Lung (tissue), 12 donors: ENCODE measurements around the gene CCDC157. TPM values are rescaled to one million over a fixed set of nuclear protein-coding genes. Genes with fewer than 3 reads are reported as not detected.
"Not testable (repeated sequence)": the region's sequence is repeated elsewhere in the genome, so short reads cannot be mapped to it uniquely, and the experiment has no call there.

Experiments
- ATAC-seq: fragments of 200-7000 bp; cut with Tn5 transposase; one replicate; pipeline ENCODE4 v1.9.1; 2020; ENCODE audit warnings: moderate number of reproducible peaks; ENCODE audit not compliant: insufficient read depth, low FRiP score
- DNase-seq, 3 donors: peaks; one replicate each; pipeline ENCODE4 v3.0.0-alpha.2; 2013 to 2017
- H3K27ac ChIP-seq, 2 donors: one replicate each; pipeline ENCODE4 v1.5.1; 2013; ENCODE audit warnings: mild to moderate bottlenecking in 2 of 2, moderate library complexity in 2 of 2, control low read depth in 1 of 2, inconsistent platforms in 1 of 2, low read depth in 1 of 2, low read length in 1 of 2
- H3K27me3 ChIP-seq, 3 donors: one replicate each; pipeline ENCODE4 v1.5.1; 2013; ENCODE audit warnings: low read length in 2 of 3; ENCODE audit not compliant: control insufficient read depth in 3 of 3, insufficient read depth in 3 of 3
- H3K36me3 ChIP-seq, 4 donors: one replicate each; pipeline ENCODE4 v1.5.1; 2013; ENCODE audit warnings: low read length in 4 of 4, mild to moderate bottlenecking in 1 of 4, moderate library complexity in 1 of 4; ENCODE audit not compliant: control insufficient read depth in 4 of 4, insufficient read depth in 4 of 4
- H3K4me1 ChIP-seq, 5 donors: one replicate each; pipeline ENCODE4 v1.5.1; 2013; ENCODE audit warnings: low read length in 5 of 5, mild to moderate bottlenecking in 2 of 5, moderate library complexity in 1 of 5; ENCODE audit not compliant: control insufficient read depth in 5 of 5, insufficient read depth in 5 of 5
- H3K4me3 ChIP-seq: one replicate; pipeline ENCODE4 v1.5.1; 2013; ENCODE audit warnings: mild to moderate bottlenecking, control low read depth, moderate library complexity
- H3K9ac ChIP-seq, 2 donors: one replicate each; pipeline ENCODE4 v1.5.1; 2013; ENCODE audit warnings: low read length in 2 of 2, control low read depth in 1 of 2; ENCODE audit not compliant: insufficient read depth in 1 of 2
- H3K9me3 ChIP-seq, 4 donors: one replicate each; pipeline ENCODE4 v1.5.1; 2013; ENCODE audit warnings: low read length in 3 of 4, mild to moderate bottlenecking in 1 of 4, moderate library complexity in 1 of 4; ENCODE audit not compliant: control insufficient read depth in 4 of 4, insufficient read depth in 3 of 4
- WGBS, 2 donors: extraction: QIAGEN DNeasy Blood & Tissue Kit; methylation state at CpG; one replicate each; pipeline ENCODE4 v1.1.7; 2013; 5-methylcytosine and 5-hydroxymethylcytosine counted together
- polyA plus RNA-seq, 2 donors: library from polyadenylated mRNA; stranded (reverse); fragments of 200-250 nt; gene quantifications; one replicate each; pipeline ENCODE4 v1.2.1, GENCODE V29; 2013
- total RNA-seq, 2 donors: library from RNA; depleted of rRNA in 1 of 2; stranded (reverse); fragments of >200 nt in 1 of 2; gene quantifications; one replicate each; pipeline ENCODE4 v1.2.1, GENCODE V29; 2014 to 2021
- TF ChIP-seq, protein P1 (sequence below): IDR thresholded peaks from 2 replicates; pipeline ENCODE4 v1.5.1; 2012; ENCODE audit warnings: mild to moderate bottlenecking; ENCODE audit errors: control extremely low read depth, extremely low read depth
- donor health status: control.
- donor health status: control.
- donor health status: Bipolar disorder and iron deficiency.
- donor health status: healthy.
- donor health status: DM: yes; HTN: yes; CAD: no.

The CCDC157 gene
- total and polyA plus RNA-seq, 4 donors, result 4.1 to 11.9 (median 8.5) TPM

DNA sequence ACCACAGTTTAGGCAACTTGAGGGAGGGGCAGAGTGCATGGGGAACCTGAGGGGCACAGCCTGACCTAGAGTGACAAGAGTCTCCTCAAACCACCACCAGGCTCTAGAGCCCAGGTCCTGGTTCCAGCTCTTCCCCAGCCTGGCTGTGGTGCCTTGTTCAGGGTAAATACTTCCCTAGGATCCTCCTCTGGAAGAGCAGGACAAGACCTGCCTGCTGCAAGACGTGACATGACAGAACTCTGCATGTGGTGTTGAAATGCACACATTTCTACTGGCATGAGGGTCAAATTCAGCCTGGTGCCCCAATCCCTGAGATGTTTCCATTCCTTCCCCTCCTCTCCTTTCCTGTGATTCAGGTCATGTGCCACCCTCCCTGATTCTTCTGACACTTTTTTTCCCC, 43.4 kb downstream of the CCDC157 start:
- Histone ChIP-seq H3K4me1 (peaks cover 0 to 17% (median 2%) of the 10 kb centered on the region in 5 donors), H3K9me3 (no peaks in the 10 kb centered on the region), H3K9ac (no peak overlapping the region), H3K27me3 (peaks cover 0 to 3% (median 0%) of the 10 kb centered on the region in 3 donors), H3K4me3 (no peak overlapping the region), H3K36me3 (no peaks in the 10 kb centered on the region), H3K27ac (no peak overlapping the region)
- ATAC-seq (no peak), DNase-seq (no peak)
- 50 to 68% methylated on average over 1 of the region's 1 CpG for WGBS, 2 donors
- TF ChIP-seq, protein P1, sequence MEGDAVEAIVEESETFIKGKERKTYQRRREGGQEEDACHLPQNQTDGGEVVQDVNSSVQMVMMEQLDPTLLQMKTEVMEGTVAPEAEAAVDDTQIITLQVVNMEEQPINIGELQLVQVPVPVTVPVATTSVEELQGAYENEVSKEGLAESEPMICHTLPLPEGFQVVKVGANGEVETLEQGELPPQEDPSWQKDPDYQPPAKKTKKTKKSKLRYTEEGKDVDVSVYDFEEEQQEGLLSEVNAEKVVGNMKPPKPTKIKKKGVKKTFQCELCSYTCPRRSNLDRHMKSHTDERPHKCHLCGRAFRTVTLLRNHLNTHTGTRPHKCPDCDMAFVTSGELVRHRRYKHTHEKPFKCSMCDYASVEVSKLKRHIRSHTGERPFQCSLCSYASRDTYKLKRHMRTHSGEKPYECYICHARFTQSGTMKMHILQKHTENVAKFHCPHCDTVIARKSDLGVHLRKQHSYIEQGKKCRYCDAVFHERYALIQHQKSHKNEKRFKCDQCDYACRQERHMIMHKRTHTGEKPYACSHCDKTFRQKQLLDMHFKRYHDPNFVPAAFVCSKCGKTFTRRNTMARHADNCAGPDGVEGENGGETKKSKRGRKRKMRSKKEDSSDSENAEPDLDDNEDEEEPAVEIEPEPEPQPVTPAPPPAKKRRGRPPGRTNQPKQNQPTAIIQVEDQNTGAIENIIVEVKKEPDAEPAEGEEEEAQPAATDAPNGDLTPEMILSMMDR, result no peak

DNA sequence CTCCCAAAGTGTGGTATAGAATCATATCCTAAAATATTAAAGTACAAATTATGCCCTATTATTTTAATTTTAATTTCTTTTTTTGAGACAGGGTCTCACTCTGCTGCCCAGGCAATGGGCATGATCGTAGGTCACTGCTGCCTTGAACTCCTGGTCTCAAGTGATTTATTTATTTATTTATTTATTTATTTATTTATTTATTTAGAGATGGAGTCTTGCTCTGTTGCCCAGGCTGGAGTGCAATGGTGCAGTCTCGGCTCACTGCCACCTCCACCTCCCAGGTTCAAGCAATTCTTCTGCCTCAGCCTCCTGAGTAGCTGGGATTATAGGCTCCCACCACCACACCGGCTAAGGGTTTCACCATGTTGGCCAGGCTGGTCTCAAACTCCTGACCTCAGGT, 44.2 kb downstream of the CCDC157 start:
- not testable (repeated sequence) for H3K4me3 ChIP-seq, H3K9me3 ChIP-seq, H3K27me3 ChIP-seq, H3K9ac ChIP-seq, H3K36me3 ChIP-seq, ATAC-seq, H3K27ac ChIP-seq, DNase-seq
- peaks cover 0 to 17% (median 2%) of the 10 kb centered on the region in 5 donors for H3K4me1 ChIP-seq
- 95 to 96% methylated on average over 3 of the region's 3 CpGs for WGBS, 2 donors

DNA sequence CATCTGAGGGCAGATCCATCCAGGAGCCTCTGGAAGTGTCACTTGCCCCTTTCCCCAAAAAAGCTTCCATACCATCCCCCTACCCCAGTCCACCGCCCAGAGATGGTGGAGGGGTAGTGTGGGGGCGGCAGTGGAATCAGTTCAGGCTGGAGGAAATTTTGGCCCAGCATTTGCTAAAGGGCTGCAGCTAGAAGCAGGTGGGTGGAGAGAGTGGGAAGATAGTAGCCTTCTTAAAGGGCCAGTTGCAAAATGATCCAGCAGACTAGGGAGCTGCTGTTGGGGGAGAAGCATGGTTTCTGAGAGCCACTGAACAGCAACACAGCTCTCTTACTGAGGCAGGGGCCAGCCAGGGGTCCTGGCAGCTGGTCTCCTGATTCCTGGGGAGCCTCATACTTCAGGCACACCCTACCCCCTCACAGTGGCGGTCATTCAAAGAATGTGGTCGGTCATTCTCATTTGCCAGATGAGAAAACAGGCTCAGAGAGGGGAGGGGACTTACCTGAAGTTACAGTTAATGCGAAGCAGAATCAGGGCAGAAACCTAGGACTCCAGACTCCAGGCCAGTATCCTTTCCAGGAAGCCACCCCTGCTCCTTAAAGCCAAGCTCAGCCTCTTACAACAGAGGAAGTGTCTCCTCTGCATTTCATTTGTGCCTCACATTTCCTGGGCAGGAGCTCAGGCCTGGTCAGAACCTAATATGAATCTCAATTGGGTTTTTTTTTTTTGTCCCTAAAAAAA, 45.4 kb downstream of the CCDC157 start:
- H3K4me1 ChIP-seq, result peaks cover 0 to 13% (median 0%) of the 10 kb centered on the region in 5 donors
- no peak for ATAC-seq
- H3K9ac ChIP-seq, result no peak overlapping the region
- no peak overlapping the region for H3K27ac ChIP-seq
- peaks cover 0 to 8% (median 5%) of the 10 kb centered on the region in 4 donors for H3K36me3 ChIP-seq
- no peak overlapping the region for H3K4me3 ChIP-seq
- TF ChIP-seq, protein P1, result no peak
- no peak for DNase-seq
- H3K9me3 ChIP-seq, result no peaks in the 10 kb centered on the region
- H3K27me3 ChIP-seq, result no peaks in the 10 kb centered on the region
- WGBS, 2 donors, result 81 to 84% methylated on average over 5 of the region's 5 CpGs

DNA sequence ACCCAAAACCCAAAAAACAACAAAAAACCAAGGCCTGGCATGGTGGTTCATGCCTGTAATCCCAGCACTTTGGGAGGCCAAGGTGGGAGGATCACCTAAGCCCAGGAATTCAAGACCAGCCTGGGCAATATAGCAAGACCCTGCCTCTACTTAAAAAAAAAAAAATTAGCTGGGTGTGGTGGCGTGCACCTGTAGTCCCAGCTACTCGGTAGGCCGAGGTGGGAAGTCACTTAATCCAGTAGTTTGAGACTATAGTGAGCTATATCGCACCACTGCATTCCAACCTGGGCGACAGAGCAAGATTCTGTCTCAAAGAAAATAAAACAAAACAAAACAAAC, 45.9 kb downstream of the CCDC157 start:
- H3K9ac ChIP-seq, result not testable (repeated sequence)
- 98% methylated on average over 5 of the region's 5 CpGs for WGBS, 2 donors

More for the DNA sequence above, 45.9 kb downstream of the CCDC157 start:
- H3K4me1 ChIP-seq, H3K4me3 ChIP-seq, H3K27me3 ChIP-seq, H3K9me3 ChIP-seq, ATAC-seq, DNase-seq, H3K27ac ChIP-seq: not testable (repeated sequence)
- H3K36me3 ChIP-seq, result peaks cover 0 to 11% (median 7%) of the 10 kb centered on the region in 4 donors
